Measurements from ENCODE around the gene LRRC37A3. TPM values are rescaled to one million over a fixed set of nuclear protein-coding genes. Genes with fewer than 3 reads are reported as not detected.
"Not testable (repeated sequence)": the region's sequence is repeated elsewhere in the genome, so short reads cannot be mapped to it uniquely, and the experiment has no call there.

Gene LRRC37A3
- polyA plus RNA-seq, 1 donor from 2014 or later: 4.2 TPM

- H3K36me3 Mint-ChIP-seq, H3K9me3 Mint-ChIP-seq, H3K27ac Mint-ChIP-seq, H3K27me3 Mint-ChIP-seq, H3K4me1 Mint-ChIP-seq, H3K4me3 Mint-ChIP-seq: not testable (repeated sequence)
Measured at GRCh38 chr17:64909511-64910190, 9.6 kb downstream of the LRRC37A3 start.

- not testable (repeated sequence) for H3K27me3 Mint-ChIP-seq, H3K27ac Mint-ChIP-seq, H3K36me3 Mint-ChIP-seq
Measured at GRCh38 chr17:64904069-64904468, 15.2 kb downstream of the LRRC37A3 start.

GRCh38 chr17:64897136-64897535 is 22.1 kb downstream of the LRRC37A3 start:
- not testable (repeated sequence) for H3K9me3 Mint-ChIP-seq

More at GRCh38 chr17:64904069-64904468, 15.2 kb downstream of the LRRC37A3 start:
- not testable (repeated sequence) for H3K9me3 Mint-ChIP-seq, H3K4me3 Mint-ChIP-seq, H3K4me1 Mint-ChIP-seq

GRCh38 chr17:64874210-64874609 is 45.1 kb downstream of the LRRC37A3 start:
- H3K4me1 Mint-ChIP-seq, H3K4me3 Mint-ChIP-seq, H3K36me3 Mint-ChIP-seq, H3K27ac Mint-ChIP-seq, H3K9me3 Mint-ChIP-seq, H3K27me3 Mint-ChIP-seq: not testable (repeated sequence)

More at GRCh38 chr17:64897136-64897535, 22.1 kb downstream of the LRRC37A3 start:
- not testable (repeated sequence) for H3K4me1 Mint-ChIP-seq, H3K27me3 Mint-ChIP-seq, H3K4me3 Mint-ChIP-seq, H3K27ac Mint-ChIP-seq, H3K36me3 Mint-ChIP-seq

- H3K4me1 Mint-ChIP-seq, H3K27ac Mint-ChIP-seq, H3K36me3 Mint-ChIP-seq, H3K27me3 Mint-ChIP-seq, H3K4me3 Mint-ChIP-seq, H3K9me3 Mint-ChIP-seq: not testable (repeated sequence)
Measured at GRCh38 chr17:64847504-64848466, 71.5 kb downstream of the LRRC37A3 start.

- H3K27ac Mint-ChIP-seq: peak overlapping the region in 1 of 3 donors; percentile 17
- H3K27me3 Mint-ChIP-seq, H3K4me1 Mint-ChIP-seq, H3K36me3 Mint-ChIP-seq, H3K4me3 Mint-ChIP-seq, H3K9me3 Mint-ChIP-seq: not testable (repeated sequence)
Measured at GRCh38 chr17:64846892-64847291, 72.4 kb downstream of the LRRC37A3 start.

GRCh38 chr17:64843918-64844317 is 75.4 kb downstream of the LRRC37A3 start:
- not testable (repeated sequence) for H3K9me3 Mint-ChIP-seq, H3K27ac Mint-ChIP-seq, H3K27me3 Mint-ChIP-seq, H3K36me3 Mint-ChIP-seq, H3K4me3 Mint-ChIP-seq, H3K4me1 Mint-ChIP-seq

- H3K27me3 Mint-ChIP-seq, H3K36me3 Mint-ChIP-seq, H3K4me1 Mint-ChIP-seq, H3K4me3 Mint-ChIP-seq, H3K9me3 Mint-ChIP-seq, H3K27ac Mint-ChIP-seq: not testable (repeated sequence)
Measured at GRCh38 chr17:64842900-64843299, 76.4 kb downstream of the LRRC37A3 start.

- H3K4me3 Mint-ChIP-seq, H3K9me3 Mint-ChIP-seq, H3K27me3 Mint-ChIP-seq, H3K27ac Mint-ChIP-seq, H3K36me3 Mint-ChIP-seq, H3K4me1 Mint-ChIP-seq: not testable (repeated sequence)
Measured at GRCh38 chr17:64840960-64841359, 78.3 kb downstream of the LRRC37A3 start.

GRCh38 chr17:64838513-64838912 is 80.8 kb downstream of the LRRC37A3 start:
- not testable (repeated sequence) for H3K9me3 Mint-ChIP-seq, H3K36me3 Mint-ChIP-seq, H3K27me3 Mint-ChIP-seq
- Mint-ChIP-seq H3K4me3 (peak overlapping the region in 1 of 4 donors; percentile 50), H3K4me1 (peaks cover 5 to 17% (median 11%) of the 10 kb centered on the region in 3 donors), H3K27ac (peak overlapping the region in 1 of 3 donors; percentile 62)

GRCh38 chr17:64837018-64837761 is 82.1 kb downstream of the LRRC37A3 start:
- H3K4me3 Mint-ChIP-seq: peak overlapping the region; percentile 88 to 98 (median 92)
- H3K36me3 Mint-ChIP-seq, H3K27me3 Mint-ChIP-seq, H3K9me3 Mint-ChIP-seq: not testable (repeated sequence)
- H3K27ac Mint-ChIP-seq: peak overlapping the region; percentile 88 to 98 (median 97)
- H3K4me1 Mint-ChIP-seq: peaks cover 5 to 17% (median 11%) of the 10 kb centered on the region in 3 donors

GRCh38 chr17:64836623-64837017 is 82.7 kb downstream of the LRRC37A3 start:
- not testable (repeated sequence) for H3K27me3 Mint-ChIP-seq, H3K36me3 Mint-ChIP-seq, H3K9me3 Mint-ChIP-seq
- H3K4me3 Mint-ChIP-seq: peak overlapping the region; percentile 88 to 98 (median 92)
- peak overlapping the region; percentile 4 to 98 (median 65) for H3K27ac Mint-ChIP-seq
- peaks cover 5 to 17% (median 9%) of the 10 kb centered on the region in 3 donors for H3K4me1 Mint-ChIP-seq

GRCh38 chr17:64834060-64834459 is 85.2 kb downstream of the LRRC37A3 start:
- Mint-ChIP-seq H3K27ac (peak overlapping the region in 1 of 3 donors; percentile 85), H3K4me1 (peaks cover 15 to 18% (median 16%) of the 10 kb centered on the region in 3 donors), H3K4me3 (peak overlapping the region in 1 of 4 donors; percentile 89)
- not testable (repeated sequence) for H3K9me3 Mint-ChIP-seq, H3K27me3 Mint-ChIP-seq, H3K36me3 Mint-ChIP-seq

GRCh38 chr17:64830631-64831040 is 88.6 kb downstream of the LRRC37A3 start:
- peak overlapping the region in 2 of 4 donors; percentile 25 to 28 for H3K4me3 Mint-ChIP-seq
- not testable (repeated sequence) for H3K9me3 Mint-ChIP-seq, H3K36me3 Mint-ChIP-seq, H3K27ac Mint-ChIP-seq, H3K27me3 Mint-ChIP-seq
- H3K4me1 Mint-ChIP-seq: peaks cover 10 to 16% (median 12%) of the 10 kb centered on the region in 3 donors

All from IgD-negative memory B cell (primary cell).